Measurements from ENCODE around the gene POLR3B.
"Not testable (repeated sequence)": the region's sequence is repeated elsewhere in the genome, so short reads cannot be mapped to it uniquely, and the experiment has no call there.

POLR3B gene

DNA sequence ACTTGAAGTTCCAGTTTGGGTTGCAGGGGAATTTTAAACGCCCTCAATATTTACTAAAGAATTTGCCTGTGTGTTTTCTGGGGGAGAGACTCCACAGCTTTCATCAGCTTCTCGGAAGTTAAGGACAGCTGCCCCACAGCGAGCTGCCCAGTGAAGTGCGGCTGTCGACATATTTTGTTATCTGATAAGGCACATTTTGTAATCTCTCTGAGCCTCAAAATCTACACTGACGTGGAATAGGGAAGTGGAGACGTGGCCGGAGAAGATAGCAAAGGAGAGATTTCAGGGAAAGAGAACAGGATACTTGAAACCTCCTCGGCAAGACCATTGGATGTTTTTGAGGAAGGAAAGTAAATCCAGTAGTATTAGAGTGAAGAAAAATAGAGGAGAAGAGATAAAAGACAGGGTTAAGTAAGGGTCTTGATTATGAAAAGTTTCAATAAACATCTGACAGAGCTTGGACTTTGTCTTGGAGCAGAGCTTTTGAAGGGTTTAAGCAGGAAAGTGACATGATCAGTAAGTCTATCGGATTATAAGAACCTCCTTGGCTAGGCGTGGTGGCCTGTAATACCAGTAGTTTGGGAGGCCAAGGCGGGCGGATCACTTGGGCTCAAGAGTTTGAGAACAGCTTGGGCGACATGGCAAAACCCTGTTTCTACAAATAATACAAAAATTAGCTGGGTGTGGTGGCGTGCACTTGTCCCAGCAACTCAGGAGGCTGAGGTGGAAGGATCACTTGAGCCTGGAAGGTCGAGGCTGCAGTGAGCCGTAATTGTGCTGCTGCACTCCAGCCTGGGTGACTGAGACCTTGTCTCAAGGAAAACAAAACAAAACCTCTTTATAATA is 1.1 kb downstream of the POLR3B start:
- ATAC-seq (replicated peaks) (no peak), DNase-seq (no peak)
- Mint-ChIP-seq H3K27ac (peak overlapping the region; percentile 81 to 92), H3K9me3 (no peaks in the 10 kb centered on the region), H3K36me3 (ENCODE audit: insufficient read depth) (peaks cover 14% of the 10 kb centered on the region), H3K27me3 (no peaks in the 10 kb centered on the region), H3K4me3 (peak overlapping the region; percentile 91 to 93), H3K4me1 (ENCODE audit: low read depth in 2 of 2) (peaks cover 14% of the 10 kb centered on the region in 2 donors)

DNA sequence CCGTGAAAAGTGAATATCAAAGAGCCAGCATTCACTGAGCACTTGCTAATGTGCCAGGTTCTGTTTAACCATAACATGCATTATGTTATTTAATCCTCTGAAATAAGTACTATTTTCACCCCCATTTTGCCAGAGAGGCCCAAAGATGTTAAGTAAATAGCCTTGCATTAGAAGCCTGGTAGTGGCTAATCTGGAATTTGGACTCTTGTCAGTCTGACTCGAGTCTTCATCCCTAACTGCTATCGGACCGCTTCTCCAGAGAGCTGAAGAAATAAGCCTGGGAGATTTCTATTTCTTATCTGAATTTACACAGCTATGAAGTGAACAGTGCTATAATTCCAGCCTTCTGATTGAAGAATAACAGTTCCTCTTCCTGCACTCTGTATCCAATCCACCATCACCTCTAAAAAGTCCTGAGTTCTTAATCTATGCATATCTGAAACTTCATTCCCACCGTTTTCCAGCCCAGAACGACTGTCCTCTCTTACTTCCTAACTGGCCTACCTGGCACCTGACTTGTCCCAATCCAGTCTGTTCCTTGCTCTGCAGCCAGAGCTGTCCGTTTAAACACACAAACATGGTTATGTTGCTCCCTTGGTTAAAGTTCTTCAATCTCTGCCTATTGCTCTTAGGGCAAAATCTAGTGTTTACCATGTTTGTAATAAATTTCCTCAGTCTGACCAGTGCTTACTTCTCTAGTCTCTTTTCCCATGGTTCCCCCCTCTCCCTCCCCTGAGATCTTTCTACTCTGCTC is 2.3 kb downstream of the POLR3B start:
- DNase-seq (no peak), ATAC-seq (replicated peaks) (no peak)
- Mint-ChIP-seq H3K4me1 (ENCODE audit: low read depth in 2 of 2) (peaks cover 14% of the 10 kb centered on the region in 2 donors), H3K27me3 (no peaks in the 10 kb centered on the region), H3K27ac (no peak overlapping the region), H3K9me3 (no peaks in the 10 kb centered on the region), H3K4me3 (no peak overlapping the region), H3K36me3 (ENCODE audit: insufficient read depth) (peaks cover 19% of the 10 kb centered on the region)

- Mint-ChIP-seq H3K27ac (no peak overlapping the region), H3K36me3 (ENCODE audit: insufficient read depth) (peaks cover 20% of the 10 kb centered on the region), H3K4me1 (ENCODE audit: low read depth in 2 of 2) (peaks cover 14% of the 10 kb centered on the region in 2 donors), H3K4me3 (no peak overlapping the region), H3K27me3 (no peaks in the 10 kb centered on the region), H3K9me3 (no peaks in the 10 kb centered on the region)
- DNase-seq (no peak), ATAC-seq (replicated peaks) (no peak)
Observed at GRCh38 chr12:106360400-106360994, 2.9 kb downstream of the POLR3B start.

DNA sequence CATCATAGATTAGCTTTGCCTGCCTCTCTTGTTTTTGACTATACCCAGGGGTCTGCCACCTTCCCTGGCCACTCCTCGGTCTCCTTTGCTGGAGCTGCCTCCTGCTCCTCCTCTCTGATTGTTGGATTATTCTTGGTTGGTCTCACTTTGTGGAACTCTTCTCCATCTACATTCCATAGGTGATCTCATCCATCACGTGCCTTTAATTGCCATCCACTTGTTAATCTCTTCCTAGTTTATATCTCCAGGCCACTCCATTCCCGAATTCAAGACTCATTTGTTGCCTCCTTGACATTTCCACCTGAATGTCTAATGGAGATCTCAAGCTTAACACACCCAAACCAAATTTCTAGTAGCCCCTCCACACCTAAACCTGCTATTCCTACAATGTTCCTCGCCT is 5.4 kb downstream of the POLR3B start:
- Mint-ChIP-seq H3K4me3 (no peak overlapping the region), H3K27me3 (no peaks in the 10 kb centered on the region), H3K27ac (no peak overlapping the region), H3K36me3 (ENCODE audit: insufficient read depth) (peaks cover 15% of the 10 kb centered on the region), H3K9me3 (no peaks in the 10 kb centered on the region), H3K4me1 (ENCODE audit: low read depth in 2 of 2) (peaks cover 6 to 8% of the 10 kb centered on the region in 2 donors)
- DNase-seq (no peak), ATAC-seq (replicated peaks) (no peak)

- peaks cover 15% of the 10 kb centered on the region for H3K36me3 Mint-ChIP-seq (ENCODE audit: insufficient read depth)
- no peak overlapping the region for H3K4me3 Mint-ChIP-seq
- ATAC-seq (replicated peaks) (no peak), DNase-seq (no peak)
- no peaks in the 10 kb centered on the region for H3K27me3 Mint-ChIP-seq
- H3K27ac Mint-ChIP-seq: no peak overlapping the region
- no peaks in the 10 kb centered on the region for H3K9me3 Mint-ChIP-seq
- H3K4me1 Mint-ChIP-seq (ENCODE audit: low read depth in 2 of 2): no peaks in the 10 kb centered on the region
Observed at GRCh38 chr12:106364261-106364660, 6.7 kb downstream of the POLR3B start.

- H3K9me3 Mint-ChIP-seq: no peaks in the 10 kb centered on the region
- DNase-seq: no peak
- H3K4me1 Mint-ChIP-seq (ENCODE audit: low read depth in 2 of 2): no peaks in the 10 kb centered on the region
- no peaks in the 10 kb centered on the region for H3K27me3 Mint-ChIP-seq
- no peak overlapping the region for H3K27ac Mint-ChIP-seq
- no peak overlapping the region for H3K4me3 Mint-ChIP-seq
- peaks cover 18% of the 10 kb centered on the region for H3K36me3 Mint-ChIP-seq (ENCODE audit: insufficient read depth)
- no peak for ATAC-seq (replicated peaks)
Observed at GRCh38 chr12:106369624-106370346, 12.2 kb downstream of the POLR3B start.

- ATAC-seq (replicated peaks) (no peak), DNase-seq (no peak)
- Mint-ChIP-seq H3K9me3 (no peaks in the 10 kb centered on the region), H3K4me3 (no peak overlapping the region), H3K27me3 (no peaks in the 10 kb centered on the region), H3K27ac (peak overlapping the region; percentile 3 to 42), H3K36me3 (ENCODE audit: insufficient read depth) (peaks cover 17% of the 10 kb centered on the region), H3K4me1 (ENCODE audit: low read depth in 2 of 2) (peaks cover 5 to 8% of the 10 kb centered on the region in 2 donors)
Observed at GRCh38 chr12:106378788-106379187, 21.2 kb downstream of the POLR3B start.

DNA sequence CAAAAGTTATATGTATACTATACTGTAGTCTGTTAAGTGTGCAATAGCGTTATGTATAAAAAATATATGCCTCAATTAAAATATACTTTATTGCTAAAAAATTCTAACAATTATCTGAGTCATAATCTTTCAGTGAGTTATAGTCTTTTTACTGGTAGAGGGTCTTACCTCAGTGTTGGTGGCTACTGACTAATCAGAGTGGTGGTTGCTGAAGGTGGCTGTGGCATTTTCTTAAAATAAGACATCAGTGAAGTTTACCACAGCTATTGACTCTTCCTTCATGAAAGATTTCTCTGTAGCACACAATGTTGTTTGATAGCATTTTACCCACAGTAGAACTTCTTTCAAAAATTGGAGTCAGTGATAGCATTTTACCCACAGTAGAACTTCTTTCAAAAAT is 23.4 kb downstream of the POLR3B start:
- H3K27ac Mint-ChIP-seq: no peak overlapping the region
- H3K4me3 Mint-ChIP-seq: no peak overlapping the region
- peaks cover 16% of the 10 kb centered on the region for H3K36me3 Mint-ChIP-seq (ENCODE audit: insufficient read depth)
- no peaks in the 10 kb centered on the region for H3K27me3 Mint-ChIP-seq
- DNase-seq: no peak
- peaks cover 5 to 8% of the 10 kb centered on the region in 2 donors for H3K4me1 Mint-ChIP-seq (ENCODE audit: low read depth in 2 of 2)
- no peak for ATAC-seq (replicated peaks)
- no peaks in the 10 kb centered on the region for H3K9me3 Mint-ChIP-seq

GRCh38 chr12:106381866-106382265 is 24.3 kb downstream of the POLR3B start:
- H3K27me3 Mint-ChIP-seq; ATAC-seq (replicated peaks); H3K4me1 Mint-ChIP-seq (ENCODE audit: low read depth in 2 of 2); H3K9me3 Mint-ChIP-seq; DNase-seq; H3K4me3 Mint-ChIP-seq; H3K27ac Mint-ChIP-seq: not testable (repeated sequence)
- peaks cover 11% of the 10 kb centered on the region for H3K36me3 Mint-ChIP-seq (ENCODE audit: insufficient read depth)

DNA sequence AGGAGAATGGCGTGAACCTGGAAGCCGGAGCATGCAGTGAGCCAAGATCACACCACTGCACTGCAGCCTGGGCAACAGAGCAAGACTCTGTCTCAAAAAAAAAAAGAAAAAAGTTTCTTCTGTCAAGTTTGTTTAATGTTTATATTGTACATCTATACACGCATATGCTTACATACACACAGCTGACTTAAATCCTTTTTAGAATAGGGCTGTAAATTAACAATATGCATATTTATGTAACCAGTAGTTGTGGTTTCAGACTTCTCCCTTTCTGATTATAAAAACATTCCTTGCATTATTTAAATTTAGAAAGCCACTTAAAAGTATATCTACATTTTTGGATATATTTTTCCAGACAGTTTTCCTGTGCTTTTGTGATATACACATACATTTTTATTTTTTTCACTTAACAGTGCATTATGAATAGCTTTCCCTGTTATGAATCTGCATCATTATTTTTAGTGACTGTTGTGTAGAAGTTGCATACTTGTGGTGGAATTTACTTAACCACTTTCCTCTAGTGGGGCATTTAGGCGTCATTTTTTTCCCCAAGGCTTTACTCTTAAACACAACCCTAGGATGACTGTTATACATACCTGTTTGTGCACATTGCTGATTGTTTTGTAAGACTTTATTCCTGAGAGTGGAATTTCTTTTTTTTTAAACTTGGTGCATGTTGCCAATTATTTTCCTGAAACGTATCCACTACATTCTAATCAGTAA is 29.4 kb downstream of the POLR3B start:
- Mint-ChIP-seq H3K36me3 (ENCODE audit: insufficient read depth) (peaks cover 11% of the 10 kb centered on the region), H3K27ac (no peak overlapping the region), H3K4me1 (ENCODE audit: low read depth in 2 of 2) (no peaks in the 10 kb centered on the region), H3K27me3 (no peaks in the 10 kb centered on the region), H3K9me3 (no peaks in the 10 kb centered on the region), H3K4me3 (no peak overlapping the region)
- DNase-seq: no peak
- ATAC-seq (replicated peaks): no peak

GRCh38 chr12:106387848-106388377 is 30.4 kb downstream of the POLR3B start:
- no peak overlapping the region for H3K27ac Mint-ChIP-seq
- ATAC-seq (replicated peaks) (no peak), DNase-seq (no peak)
- no peak overlapping the region for H3K4me3 Mint-ChIP-seq
- H3K4me1 Mint-ChIP-seq (ENCODE audit: low read depth in 2 of 2): no peaks in the 10 kb centered on the region
- H3K27me3 Mint-ChIP-seq: no peaks in the 10 kb centered on the region
- peaks cover 11% of the 10 kb centered on the region for H3K36me3 Mint-ChIP-seq (ENCODE audit: insufficient read depth)
- H3K9me3 Mint-ChIP-seq: no peaks in the 10 kb centered on the region

GRCh38 chr12:106389151-106389550 is 31.6 kb downstream of the POLR3B start:
- no peak overlapping the region for H3K27ac Mint-ChIP-seq
- no peaks in the 10 kb centered on the region for H3K4me1 Mint-ChIP-seq (ENCODE audit: low read depth in 2 of 2)
- ATAC-seq (replicated peaks): no peak
- no peaks in the 10 kb centered on the region for H3K9me3 Mint-ChIP-seq
- no peak overlapping the region for H3K4me3 Mint-ChIP-seq
- H3K36me3 Mint-ChIP-seq (ENCODE audit: insufficient read depth): peaks cover 5% of the 10 kb centered on the region
- DNase-seq: no peak
- H3K27me3 Mint-ChIP-seq: no peaks in the 10 kb centered on the region

All from effector memory CD8-positive, alpha-beta T cell (primary cell).